ENCODE data around the gene ARHGAP23.
"Not testable (repeated sequence)": the region's sequence is repeated elsewhere in the genome, so short reads cannot be mapped to it uniquely, and the experiment has no call there.

DNA sequence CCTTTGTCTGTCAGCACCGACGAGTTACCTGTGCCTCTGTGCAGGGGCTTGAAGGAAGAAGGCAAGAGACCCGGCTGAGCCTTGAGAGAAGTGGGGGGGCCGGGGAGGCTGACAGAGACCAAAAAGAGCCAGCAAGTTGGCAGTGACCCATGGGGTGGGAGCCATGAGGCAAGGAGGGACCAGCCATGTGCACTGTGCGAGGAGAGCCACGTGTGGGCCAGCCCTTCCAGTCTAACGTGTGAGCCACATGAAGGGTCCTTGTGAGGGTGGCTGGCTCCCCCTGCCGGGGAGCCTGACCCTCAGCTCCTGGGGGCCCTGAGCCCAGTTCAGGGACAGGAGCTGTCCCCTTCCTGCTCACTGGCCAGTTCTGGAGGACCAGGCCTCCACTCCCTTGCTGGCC, 46.4 kb downstream of the ARHGAP23 start:
- TF ChIP-seq, protein P1, sequence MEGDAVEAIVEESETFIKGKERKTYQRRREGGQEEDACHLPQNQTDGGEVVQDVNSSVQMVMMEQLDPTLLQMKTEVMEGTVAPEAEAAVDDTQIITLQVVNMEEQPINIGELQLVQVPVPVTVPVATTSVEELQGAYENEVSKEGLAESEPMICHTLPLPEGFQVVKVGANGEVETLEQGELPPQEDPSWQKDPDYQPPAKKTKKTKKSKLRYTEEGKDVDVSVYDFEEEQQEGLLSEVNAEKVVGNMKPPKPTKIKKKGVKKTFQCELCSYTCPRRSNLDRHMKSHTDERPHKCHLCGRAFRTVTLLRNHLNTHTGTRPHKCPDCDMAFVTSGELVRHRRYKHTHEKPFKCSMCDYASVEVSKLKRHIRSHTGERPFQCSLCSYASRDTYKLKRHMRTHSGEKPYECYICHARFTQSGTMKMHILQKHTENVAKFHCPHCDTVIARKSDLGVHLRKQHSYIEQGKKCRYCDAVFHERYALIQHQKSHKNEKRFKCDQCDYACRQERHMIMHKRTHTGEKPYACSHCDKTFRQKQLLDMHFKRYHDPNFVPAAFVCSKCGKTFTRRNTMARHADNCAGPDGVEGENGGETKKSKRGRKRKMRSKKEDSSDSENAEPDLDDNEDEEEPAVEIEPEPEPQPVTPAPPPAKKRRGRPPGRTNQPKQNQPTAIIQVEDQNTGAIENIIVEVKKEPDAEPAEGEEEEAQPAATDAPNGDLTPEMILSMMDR (conservative IDR thresholded peaks at IDR 0.05; ENCODE audit: low read length), result not testable (repeated sequence)
- not testable (repeated sequence) for TF ChIP-seq EZH2phosphoT487 (IDR thresholded peaks at IDR 0.05; ENCODE audit: borderline replicate concordance)
